ENCODE data around the gene AQP1.
A peak's percentile ranks its signal among the peaks of the same experiment; 100 is the strongest.

AQP1 gene

GRCh38 chr7:30922596-30922995 is 10.9 kb downstream of the AQP1 start:
- no peak overlapping the region for H4K91ac ChIP-seq (ENCODE audit: low read length)
- H3K14ac ChIP-seq (ENCODE audit: low read length in 2 of 2) = no peak overlapping the region
- H2BK5ac ChIP-seq (ENCODE audit: low read depth, low read length, poor library complexity, severe bottlenecking) = no peak overlapping the region
- no peak overlapping the region for H3K4me3 ChIP-seq (ENCODE audit: insufficient read depth in 1 of 2, low read depth in 1 of 2, low read length in 2 of 2)
- H3K4me2 ChIP-seq (ENCODE audit: low read length, poor library complexity, severe bottlenecking) = no peak overlapping the region
- no peaks in the 10 kb centered on the region for H3K27me3 ChIP-seq (ENCODE audit: control insufficient read depth in 1 of 2, insufficient read depth in 1 of 2, low read length in 2 of 2)
- peaks cover 9% of the 10 kb centered on the region for H3K9me3 ChIP-seq (ENCODE audit: control insufficient read depth, low read length)
- no peak overlapping the region for H3K18ac ChIP-seq (ENCODE audit: low read depth in 1 of 2, low read length in 2 of 2)
- no peak overlapping the region for H3K4ac ChIP-seq (ENCODE audit: low read depth in 1 of 2, low read length in 2 of 2)
- no peak overlapping the region for H3K23ac ChIP-seq (ENCODE audit: low read length in 2 of 2)
- H4K8ac ChIP-seq (ENCODE audit: low read length) = no peak overlapping the region
- H2AFZ ChIP-seq (ENCODE audit: low read depth, low read length) = no peak overlapping the region
- peaks cover 30% of the 10 kb centered on the region for H3K4me1 ChIP-seq (ENCODE audit: control insufficient read depth, insufficient read depth, low read depth, low read length)
- H2BK15ac ChIP-seq (ENCODE audit: low read depth, poor library complexity, severe bottlenecking) = no peak overlapping the region
- H3K27ac ChIP-seq (ENCODE audit: low read length, poor library complexity, severe bottlenecking) = no peak overlapping the region
- no peaks in the 10 kb centered on the region for H3K79me1 ChIP-seq (replicated peaks; ENCODE audit: low read length, poor library complexity, severe bottlenecking)
- no peak overlapping the region for H3K9ac ChIP-seq (ENCODE audit: low read length)
- no peak overlapping the region for H2BK12ac ChIP-seq (ENCODE audit: low read length in 2 of 2)
- H2AK5ac ChIP-seq (ENCODE audit: low read length, severe bottlenecking) = peak overlapping the region; percentile 16
- peaks cover 13 to 43% of the 10 kb centered on the region in 2 experiments for H3K36me3 ChIP-seq (ENCODE audit: control insufficient read depth in 1 of 2, insufficient read depth in 2 of 2, low read depth in 1 of 2, low read length in 2 of 2)
- WGBS = 93% methylated on average over 9 of the region's 9 CpGs
- DNase-seq = no peak
- no peak overlapping the region for H2BK120ac ChIP-seq (ENCODE audit: low read depth, low read length)

GRCh38 chr7:30923009-30923773 is 11.5 kb downstream of the AQP1 start:
- H3K36me3 ChIP-seq (ENCODE audit: control insufficient read depth in 1 of 2, insufficient read depth in 2 of 2, low read depth in 1 of 2, low read length in 2 of 2) = peaks cover 13 to 43% of the 10 kb centered on the region in 2 experiments
- H3K4me1 ChIP-seq (ENCODE audit: control insufficient read depth, insufficient read depth, low read depth, low read length) = peaks cover 32% of the 10 kb centered on the region

GRCh38 chr7:30923774-30924413 is 12.2 kb downstream of the AQP1 start:
- no peak overlapping the region for H3K14ac ChIP-seq (ENCODE audit: low read length in 2 of 2)
- no peak overlapping the region for H3K4me3 ChIP-seq (ENCODE audit: insufficient read depth in 1 of 2, low read depth in 1 of 2, low read length in 2 of 2)
- H2BK5ac ChIP-seq (ENCODE audit: low read depth, low read length, poor library complexity, severe bottlenecking) = no peak overlapping the region
- peaks cover 13 to 40% of the 10 kb centered on the region in 2 experiments for H3K36me3 ChIP-seq (ENCODE audit: control insufficient read depth in 1 of 2, insufficient read depth in 2 of 2, low read depth in 1 of 2, low read length in 2 of 2)
- peaks cover 35% of the 10 kb centered on the region for H3K4me1 ChIP-seq (ENCODE audit: control insufficient read depth, insufficient read depth, low read depth, low read length)
- no peak overlapping the region for H3K18ac ChIP-seq (ENCODE audit: low read depth in 1 of 2, low read length in 2 of 2)
- 92% methylated on average over 13 of the region's 13 CpGs for WGBS
- H2BK120ac ChIP-seq (ENCODE audit: low read depth, low read length) = no peak overlapping the region
- DNase-seq = no peak
- no peak overlapping the region for H2AK5ac ChIP-seq (ENCODE audit: low read length, severe bottlenecking)
- no peak overlapping the region for H3K4me2 ChIP-seq (ENCODE audit: low read length, poor library complexity, severe bottlenecking)
- no peak overlapping the region for H3K23ac ChIP-seq (ENCODE audit: low read length in 2 of 2)
- peaks cover 10% of the 10 kb centered on the region for H3K9me3 ChIP-seq (ENCODE audit: control insufficient read depth, low read length)
- no peak overlapping the region for H4K91ac ChIP-seq (ENCODE audit: low read length)
- H3K4ac ChIP-seq (ENCODE audit: low read depth in 1 of 2, low read length in 2 of 2) = no peak overlapping the region
- H3K27ac ChIP-seq (ENCODE audit: low read length, poor library complexity, severe bottlenecking) = no peak overlapping the region
- no peaks in the 10 kb centered on the region for H3K79me1 ChIP-seq (replicated peaks; ENCODE audit: low read length, poor library complexity, severe bottlenecking)
- no peak overlapping the region for H2BK15ac ChIP-seq (ENCODE audit: low read depth, poor library complexity, severe bottlenecking)
- no peak overlapping the region for H4K8ac ChIP-seq (ENCODE audit: low read length)
- H2BK12ac ChIP-seq (ENCODE audit: low read length in 2 of 2) = no peak overlapping the region
- H2AFZ ChIP-seq (ENCODE audit: low read depth, low read length) = no peak overlapping the region
- no peak overlapping the region for H3K9ac ChIP-seq (ENCODE audit: low read length)
- no peaks in the 10 kb centered on the region for H3K27me3 ChIP-seq (ENCODE audit: control insufficient read depth in 1 of 2, insufficient read depth in 1 of 2, low read length in 2 of 2)

More at GRCh38 chr7:30923009-30923773, 11.5 kb downstream of the AQP1 start:
- Histone ChIP-seq H3K23ac (ENCODE audit: low read length in 2 of 2) (no peak overlapping the region), H2AK5ac (ENCODE audit: low read length, severe bottlenecking) (peak overlapping the region; percentile 26), H3K27me3 (ENCODE audit: control insufficient read depth in 1 of 2, insufficient read depth in 1 of 2, low read length in 2 of 2) (no peaks in the 10 kb centered on the region), H3K9ac (ENCODE audit: low read length) (no peak overlapping the region), H3K14ac (ENCODE audit: low read length in 2 of 2) (no peak overlapping the region), H3K27ac (ENCODE audit: low read length, poor library complexity, severe bottlenecking) (no peak overlapping the region), H4K8ac (ENCODE audit: low read length) (no peak overlapping the region), H3K9me3 (ENCODE audit: control insufficient read depth, low read length) (peaks cover 10% of the 10 kb centered on the region), H3K4ac (ENCODE audit: low read depth in 1 of 2, low read length in 2 of 2) (no peak overlapping the region), H2BK5ac (ENCODE audit: low read depth, low read length, poor library complexity, severe bottlenecking) (no peak overlapping the region), H2AFZ (ENCODE audit: low read depth, low read length) (no peak overlapping the region), H3K4me3 (ENCODE audit: insufficient read depth in 1 of 2, low read depth in 1 of 2, low read length in 2 of 2) (no peak overlapping the region), H3K18ac (ENCODE audit: low read depth in 1 of 2, low read length in 2 of 2) (no peak overlapping the region), H3K4me2 (ENCODE audit: low read length, poor library complexity, severe bottlenecking) (no peak overlapping the region), H4K91ac (ENCODE audit: low read length) (no peak overlapping the region), H2BK120ac (ENCODE audit: low read depth, low read length) (no peak overlapping the region), H2BK15ac (ENCODE audit: low read depth, poor library complexity, severe bottlenecking) (no peak overlapping the region), H2BK12ac (ENCODE audit: low read length in 2 of 2) (no peak overlapping the region), H3K79me1 (replicated peaks; ENCODE audit: low read length, poor library complexity, severe bottlenecking) (no peaks in the 10 kb centered on the region)
- WGBS = 95% methylated on average over 15 of the region's 19 CpGs
- no peak for DNase-seq

GRCh38 chr7:30924624-30925023 is 13.0 kb downstream of the AQP1 start:
- Histone ChIP-seq H2BK120ac (ENCODE audit: low read depth, low read length) (no peak overlapping the region), H3K4me2 (ENCODE audit: low read length, poor library complexity, severe bottlenecking) (no peak overlapping the region), H2AFZ (ENCODE audit: low read depth, low read length) (no peak overlapping the region), H3K9me3 (ENCODE audit: control insufficient read depth, low read length) (peaks cover 10% of the 10 kb centered on the region), H4K8ac (ENCODE audit: low read length) (no peak overlapping the region), H3K18ac (ENCODE audit: low read depth in 1 of 2, low read length in 2 of 2) (no peak overlapping the region), H3K27ac (ENCODE audit: low read length, poor library complexity, severe bottlenecking) (no peak overlapping the region), H3K23ac (ENCODE audit: low read length in 2 of 2) (no peak overlapping the region), H3K4me3 (ENCODE audit: insufficient read depth in 1 of 2, low read depth in 1 of 2, low read length in 2 of 2) (no peak overlapping the region), H4K91ac (ENCODE audit: low read length) (no peak overlapping the region), H2BK15ac (ENCODE audit: low read depth, poor library complexity, severe bottlenecking) (no peak overlapping the region), H2AK5ac (ENCODE audit: low read length, severe bottlenecking) (peak overlapping the region; percentile 19), H2BK5ac (ENCODE audit: low read depth, low read length, poor library complexity, severe bottlenecking) (no peak overlapping the region), H3K79me1 (replicated peaks; ENCODE audit: low read length, poor library complexity, severe bottlenecking) (no peaks in the 10 kb centered on the region), H2BK12ac (ENCODE audit: low read length in 2 of 2) (no peak overlapping the region), H3K14ac (ENCODE audit: low read length in 2 of 2) (no peak overlapping the region), H3K9ac (ENCODE audit: low read length) (no peak overlapping the region), H3K36me3 (ENCODE audit: control insufficient read depth in 1 of 2, insufficient read depth in 2 of 2, low read depth in 1 of 2, low read length in 2 of 2) (peaks cover 13 to 40% of the 10 kb centered on the region in 2 experiments), H3K4me1 (ENCODE audit: control insufficient read depth, insufficient read depth, low read depth, low read length) (peaks cover 34% of the 10 kb centered on the region), H3K4ac (ENCODE audit: low read depth in 1 of 2, low read length in 2 of 2) (no peak overlapping the region), H3K27me3 (ENCODE audit: control insufficient read depth in 1 of 2, insufficient read depth in 1 of 2, low read length in 2 of 2) (no peaks in the 10 kb centered on the region)
- DNase-seq = no peak

Measured in mesenchymal stem cell (in vitro differentiated cells and primary cell).